ENCODE measurements around the gene CAMK1D.

CAMK1D gene

DNA sequence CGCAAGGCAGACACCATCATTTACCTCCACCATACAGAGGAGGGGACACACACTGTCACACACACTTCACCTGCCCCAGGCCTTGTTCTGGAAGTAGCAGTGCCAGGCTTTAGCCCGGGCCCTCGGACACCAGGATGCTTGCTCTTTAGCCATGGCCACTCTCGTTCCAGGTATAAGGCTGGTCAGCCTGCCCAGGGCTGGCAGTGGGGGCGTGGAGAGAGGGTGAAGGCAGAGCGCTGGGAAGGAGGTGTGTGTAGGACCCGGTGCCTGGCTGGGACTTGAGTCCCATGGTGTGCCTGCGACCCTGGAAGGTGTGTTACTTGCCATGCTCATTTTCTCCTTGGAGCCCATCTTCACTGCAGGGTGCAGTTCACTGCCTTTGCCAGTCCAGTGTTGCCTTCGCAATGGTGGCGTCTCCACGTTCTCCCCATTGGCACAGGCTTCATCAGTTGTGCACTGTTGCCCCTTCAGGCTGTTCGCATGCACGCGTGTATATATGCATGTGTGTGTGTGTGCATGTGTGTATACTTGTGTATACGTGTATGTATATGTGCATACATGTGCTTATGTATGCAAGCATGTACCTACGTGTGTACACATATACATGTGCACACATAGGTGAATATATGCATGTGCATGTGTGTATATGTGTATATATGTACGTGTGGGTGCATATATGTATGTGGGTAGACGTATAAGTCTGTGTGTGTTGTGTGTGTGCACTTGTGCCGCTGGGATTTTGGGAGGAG lies 153.4 kb downstream of the CAMK1D start:
- no peak for DNase-seq

GRCh38 chr10:12503311-12503710 lies 154.0 kb downstream of the CAMK1D start:
- no peak for DNase-seq

GRCh38 chr10:12504176-12504575 lies 154.8 kb downstream of the CAMK1D start:
- DNase-seq, result no peak

DNA sequence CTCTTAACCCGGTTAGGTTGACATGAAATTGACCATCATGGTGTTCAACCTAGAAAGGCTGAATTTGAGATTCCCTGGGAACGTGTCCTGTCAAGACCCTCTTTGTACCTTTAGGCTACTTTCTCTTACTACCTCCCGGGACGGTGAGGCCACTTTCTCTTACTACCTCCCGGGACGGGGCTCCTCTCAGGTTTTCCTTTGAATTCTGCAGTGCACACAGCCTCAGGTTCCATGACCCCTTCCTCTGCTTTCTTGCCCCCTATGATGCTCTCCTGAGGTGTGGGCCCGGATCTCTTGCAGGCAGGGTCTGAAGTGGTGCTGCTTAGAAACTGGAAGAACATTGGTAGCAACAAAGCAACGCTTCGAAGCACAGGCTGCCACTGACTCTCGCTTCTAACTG lies 155.3 kb downstream of the CAMK1D start:
- no peak for DNase-seq

DNA sequence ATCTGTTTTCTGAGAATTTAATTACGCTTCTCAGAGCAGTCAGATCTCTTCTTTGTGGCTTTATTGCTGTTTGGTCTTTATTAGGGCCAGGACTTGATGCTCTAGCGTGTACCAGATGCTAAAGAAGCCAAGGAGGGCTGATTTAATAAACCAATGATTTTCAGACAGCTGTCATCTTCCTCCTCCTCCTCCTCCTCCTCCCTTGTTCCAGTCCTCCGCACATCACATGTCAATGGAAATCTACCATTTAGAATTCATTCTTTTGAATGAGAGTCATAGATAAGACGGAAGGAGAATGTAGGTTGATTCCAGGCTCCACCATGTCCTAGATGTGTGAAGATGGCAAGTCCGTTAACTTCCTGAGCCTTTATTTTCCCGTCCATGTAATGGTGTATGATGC lies 156.3 kb downstream of the CAMK1D start:
- no peak for DNase-seq

DNA sequence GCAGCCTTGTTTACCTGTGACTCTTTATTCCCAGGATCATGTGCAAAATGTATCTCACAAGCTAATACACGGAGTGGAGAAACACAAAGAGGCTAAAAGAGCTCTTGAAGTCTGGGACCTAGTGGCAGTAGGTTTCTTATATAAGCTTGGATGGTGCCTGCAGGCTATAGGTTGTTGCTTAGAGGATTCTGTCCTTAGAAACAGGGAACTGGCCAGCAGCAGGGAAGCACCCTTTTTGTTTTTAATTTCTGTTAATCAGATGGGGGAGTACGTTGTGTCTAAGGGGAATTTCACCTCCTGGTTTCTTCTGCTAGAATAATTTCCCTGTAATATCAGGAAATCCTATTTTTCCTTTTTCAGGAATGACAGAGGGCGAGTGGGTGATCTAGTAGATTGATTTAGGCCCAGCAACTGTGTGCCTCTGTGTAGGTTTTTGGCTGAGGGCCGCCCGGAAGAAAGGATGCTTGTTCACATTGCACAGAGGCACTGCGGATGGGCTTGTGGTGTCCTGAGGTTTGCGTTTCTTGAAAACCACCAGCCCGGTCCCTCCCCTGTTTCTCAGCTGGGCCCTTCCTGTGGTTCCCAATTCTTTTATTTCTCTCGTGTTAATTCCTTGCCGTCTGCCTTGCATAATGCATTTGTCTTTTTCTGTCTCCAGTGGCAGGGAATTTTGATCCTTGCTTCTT lies 158.0 kb downstream of the CAMK1D start:
- no peak for DNase-seq

GRCh38 chr10:12508165-12508564 lies 158.8 kb downstream of the CAMK1D start:
- no peak for DNase-seq

GRCh38 chr10:12509016-12509793 lies 159.9 kb downstream of the CAMK1D start:
- DNase-seq, result no peak

- no peak for DNase-seq
Observed at GRCh38 chr10:12509794-12510100, 160.4 kb downstream of the CAMK1D start.

DNA sequence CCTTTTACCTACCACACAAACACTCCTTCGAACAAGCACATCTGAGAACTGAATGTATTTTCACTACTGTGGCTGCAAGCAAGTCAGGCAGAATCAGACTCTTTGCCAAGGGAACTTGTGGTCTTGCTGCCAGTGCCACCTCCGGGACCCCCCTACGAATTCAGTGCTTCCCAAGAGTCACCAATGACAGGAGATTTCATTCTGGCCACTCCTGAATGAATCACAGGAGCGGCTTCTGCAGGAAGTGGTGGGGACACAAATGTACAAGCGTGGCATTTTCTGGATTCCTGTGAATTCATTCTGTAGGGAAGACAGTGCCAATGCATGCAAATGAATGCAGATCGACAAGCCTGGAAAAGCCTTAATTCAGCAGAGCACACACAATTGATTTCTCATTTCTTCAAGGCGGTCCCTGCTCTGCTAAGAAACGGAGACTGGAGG lies 161.2 kb downstream of the CAMK1D start:
- DNase-seq, result no peak

DNA sequence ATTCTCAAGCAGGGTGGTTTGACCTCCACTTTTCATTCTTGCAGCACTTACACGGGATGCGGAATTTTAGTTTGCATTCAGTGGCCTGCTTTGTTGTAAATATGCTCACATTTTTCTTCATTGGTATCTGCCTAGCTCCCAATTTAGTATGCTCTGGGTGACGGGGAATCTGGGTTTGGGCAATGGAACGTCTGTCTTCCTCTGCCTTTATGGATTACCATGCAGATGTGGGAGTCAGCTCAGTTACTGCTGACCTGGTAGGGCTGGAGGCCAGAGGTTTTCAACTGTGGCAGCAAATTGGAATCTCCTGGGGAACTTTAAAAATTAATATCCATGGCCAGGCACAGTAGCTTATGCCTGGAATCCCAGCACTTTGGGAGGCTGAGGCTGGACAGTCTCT lies 161.6 kb downstream of the CAMK1D start:
- DNase-seq, result no peak

DNA sequence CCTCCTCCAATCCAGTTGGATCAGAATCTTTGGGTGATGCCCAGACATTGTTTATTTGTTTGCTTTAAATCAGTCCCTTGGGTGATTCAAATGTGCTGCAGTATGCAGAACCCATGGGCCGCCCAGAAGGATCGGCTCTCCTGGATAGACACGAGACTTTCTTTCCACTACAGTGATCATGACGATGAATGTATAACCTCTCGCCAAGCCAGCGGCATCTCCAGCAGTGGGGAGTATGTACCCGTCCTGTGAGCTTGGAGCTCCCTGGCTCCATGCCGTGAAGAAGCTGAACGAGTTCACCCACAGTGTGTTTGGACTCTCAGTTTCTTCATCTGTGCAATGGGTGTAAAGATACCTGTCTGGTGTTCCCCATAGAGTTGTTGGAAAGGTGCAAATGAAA lies 162.3 kb downstream of the CAMK1D start:
- no peak for DNase-seq

DNA sequence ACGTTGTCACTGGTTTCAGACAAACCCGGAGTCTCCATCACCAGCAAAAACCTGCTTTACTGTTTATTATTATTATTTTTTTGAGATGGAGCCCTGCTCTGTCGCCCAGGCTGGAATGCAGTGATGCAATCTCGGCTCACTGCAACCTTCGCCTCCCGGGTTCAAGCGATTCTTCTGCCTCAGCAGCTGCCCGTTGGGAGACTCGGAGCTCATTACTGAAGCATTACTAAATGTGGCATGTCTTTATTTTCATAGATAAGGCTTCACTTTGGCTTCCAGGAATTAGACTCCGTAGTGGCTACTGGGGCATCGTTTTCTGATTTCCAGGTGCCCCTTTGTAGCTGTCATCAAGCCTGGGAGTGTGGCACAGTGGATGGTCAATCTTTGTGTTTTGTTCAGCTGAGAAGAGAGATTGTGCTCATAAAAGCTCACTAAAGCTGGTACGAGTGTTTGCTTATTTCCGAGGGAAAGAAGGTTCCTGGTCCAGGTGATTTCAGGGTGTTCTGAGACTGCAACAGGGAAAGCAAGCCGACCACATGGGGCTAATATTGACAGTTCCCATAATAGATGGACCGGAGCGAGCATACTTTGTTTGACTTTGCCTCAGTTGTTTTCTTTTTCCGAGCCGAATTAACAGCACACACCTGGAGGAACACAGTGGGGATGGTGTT lies 163.1 kb downstream of the CAMK1D start:
- DNase-seq, result no peak

- no peak for DNase-seq
Observed at GRCh38 chr10:12513003-12513365, 163.6 kb downstream of the CAMK1D start.

- DNase-seq, result peak; percentile 11
Observed at GRCh38 chr10:12513775-12514673, 164.7 kb downstream of the CAMK1D start.

- no peak for DNase-seq
Observed at GRCh38 chr10:12518024-12518423, 168.7 kb downstream of the CAMK1D start.

DNA sequence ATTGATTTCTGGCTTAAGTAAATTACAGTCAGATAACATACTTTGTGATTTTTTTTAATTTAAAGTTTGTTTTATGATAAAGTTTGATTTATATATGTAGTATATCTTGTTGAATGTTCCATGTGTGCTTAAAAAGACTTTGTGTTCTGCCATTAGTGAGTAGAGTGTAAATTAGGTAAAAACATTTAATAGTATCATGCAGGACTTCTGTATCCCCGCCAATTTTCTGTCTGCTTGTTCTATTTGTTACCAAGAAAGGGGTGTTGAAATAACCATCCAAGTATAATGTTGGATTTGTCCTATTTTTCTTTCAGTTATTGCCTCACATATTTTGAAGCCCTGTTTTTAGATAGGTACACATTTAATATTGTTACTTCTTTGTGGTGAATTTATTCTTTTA lies 172.1 kb downstream of the CAMK1D start:
- no peak for DNase-seq

- DNase-seq, result no peak
Observed at GRCh38 chr10:12526311-12526710, 177.0 kb downstream of the CAMK1D start.

DNA sequence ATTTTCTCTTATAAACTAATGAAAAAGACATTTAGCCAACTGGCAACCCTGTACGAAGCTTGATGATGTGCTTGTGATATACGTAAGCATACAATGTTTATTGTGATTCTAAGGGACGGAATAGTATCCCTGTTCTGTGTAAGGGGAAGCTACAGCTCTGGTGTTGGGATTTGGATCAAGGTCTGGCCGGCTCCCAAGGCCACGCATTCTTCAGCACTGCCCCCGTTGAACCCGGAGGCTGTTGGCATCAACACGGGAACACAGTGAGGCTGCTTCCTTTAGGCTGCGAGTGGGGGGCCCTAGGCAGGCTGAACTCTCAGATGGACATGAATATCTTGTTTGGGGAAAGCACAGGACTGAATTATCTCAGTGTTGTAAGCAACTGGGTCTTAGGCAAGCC lies 180.6 kb downstream of the CAMK1D start:
- no peak for DNase-seq

DNA sequence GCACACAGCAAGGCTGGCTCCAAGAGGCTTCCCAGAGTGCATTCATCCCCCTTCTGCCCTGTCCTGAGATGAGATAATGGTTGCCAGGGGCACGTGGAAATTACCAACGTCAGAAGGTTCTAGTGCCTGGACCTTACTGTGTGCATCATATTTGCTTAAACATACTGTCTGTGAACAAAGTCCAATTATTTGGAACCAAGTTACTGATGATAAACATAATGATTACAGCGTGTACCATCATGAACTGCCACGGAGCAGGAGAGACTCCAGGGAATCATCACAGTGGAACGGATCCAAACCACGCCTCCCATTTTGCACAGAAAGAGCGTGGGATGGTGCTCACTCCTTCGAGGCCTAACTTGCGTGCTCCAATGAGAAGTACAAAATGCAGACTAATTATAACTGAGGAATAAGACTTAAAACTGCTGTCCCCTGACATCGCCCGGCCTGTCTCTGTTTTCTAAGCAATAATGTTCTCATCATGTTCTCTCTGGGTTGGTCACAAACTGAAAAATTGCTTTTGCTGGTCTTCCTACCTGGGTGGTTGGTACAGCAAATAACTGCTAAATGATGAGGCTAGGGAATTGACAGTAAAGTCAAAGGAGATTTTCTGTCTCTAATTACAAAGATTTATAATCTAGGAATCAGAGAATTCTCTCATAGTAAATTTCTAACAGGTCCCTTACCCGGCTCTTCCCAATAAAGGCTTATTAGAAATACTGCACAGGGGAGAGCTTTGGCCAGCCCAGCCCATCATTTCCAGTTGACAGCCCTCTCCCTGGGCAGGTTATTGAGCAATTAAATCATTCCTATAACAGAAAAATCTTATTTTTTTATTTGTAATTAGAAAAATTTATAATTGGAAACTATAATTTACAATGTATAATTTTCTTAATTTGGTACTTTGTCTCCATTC lies 182.2 kb downstream of the CAMK1D start:
- DNase-seq, result no peak

GRCh38 chr10:12533151-12533550 lies 183.8 kb downstream of the CAMK1D start:
- DNase-seq, result no peak
